Transverse colon (tissue), 4 donors: Measurements from ENCODE around the gene LRPAP1. TPM values are rescaled to one million over a fixed set of nuclear protein-coding genes. Genes with fewer than 3 reads are reported as not detected.

Experiments
- DNase-seq: peaks from one replicate; pipeline ENCODE4 v3.0.0-alpha.2; 2019
- H3K27ac ChIP-seq, 4 donors: fragments of 200-600 bp; sonication (generic); 2 replicates each; pipeline ENCODE4 v1.5.1; 2016 to 2018; ENCODE audit warnings: inconsistent platforms in 4 of 4
- H3K27me3 ChIP-seq: fragments of 200-600 bp; sonication (generic); 2 replicates; pipeline ENCODE4 v1.5.1; 2017; ENCODE audit warnings: inconsistent platforms
- H3K36me3 ChIP-seq, 4 donors: fragments of 200-600 bp; sonication (generic); 2 replicates each; pipeline ENCODE4 v1.5.1; 2017 to 2019; ENCODE audit warnings: inconsistent platforms in 4 of 4
- H3K4me1 ChIP-seq, 4 donors: fragments of 200-600 bp; sonication (generic); 2 replicates each; pipeline ENCODE4 v1.5.1; 2017 to 2020; ENCODE audit warnings: inconsistent platforms in 4 of 4
- H3K4me3 ChIP-seq, 4 donors: fragments of 200-600 bp; sonication (generic); 1 replicate in 1 of 4; 2 replicates in 3 of 4; pipeline versions ENCODE4 v1.5.1 to v1.6.1; 2017 to 2019; ENCODE audit warnings: inconsistent platforms in 4 of 4
- H3K9me3 ChIP-seq, 2 donors: fragments of 200-600 bp; sonication (generic); 2 replicates each; pipeline ENCODE4 v1.5.1; 2017 to 2019; ENCODE audit warnings: inconsistent platforms in 2 of 2
- EP300 ChIP-seq: sonication (generic); formaldehyde crosslinking; IDR thresholded peaks from one replicate; pipeline ENCODE4 v1.6.1; 2017; ENCODE audit warnings: antibody characterized with exemption, low read depth
- POLR2A ChIP-seq: fragments of 450-650 bp; IDR thresholded peaks from one replicate; pipeline ENCODE4 v1.6.1; 2016; ENCODE audit warnings: antibody characterized with exemption, mild to moderate bottlenecking, moderate library complexity
- POLR2AphosphoS5 ChIP-seq, 3 donors: sonication (generic); formaldehyde crosslinking; IDR thresholded peaks; one replicate each; pipeline ENCODE4 v1.6.1; 2016; ENCODE audit warnings: antibody characterized with exemption in 3 of 3
- WGBS, 2 donors: methylation state at CpG; one replicate each; pipeline ENCODE4 v1.1.5; 2018; ENCODE audit warnings: low coverage in 1 of 2; 5-methylcytosine and 5-hydroxymethylcytosine counted together
- in situ Hi-C, 4 donors: fragments of 200-750 bp; cut with MboI; loops; one replicate each; pipeline versions ENCODE4 v1.15.0 to v1.15.1; 2017; ENCODE audit warnings: low sequenced_read_pairs in 3 of 4, low pct_ligation_motif_present in 1 of 4, low pct_unique_long_range_greater_than_20kb in 1 of 4
- intact Hi-C: fragments of 100-400 bp; cut with DNase I; formaldehyde crosslinking; loops from one replicate; pipeline ENCODE4 v1.15.1; 2023; ENCODE audit warnings: low total_unique reads
- total RNA-seq, 4 donors: library from RNA; depleted of rRNA; stranded (reverse); fragments of >200 nt; gene quantifications; one replicate each; pipeline ENCODE4 v1.1.0, GENCODE V29; 2016
- TF ChIP-seq, protein P1 (sequence below), 5 experiments: fragments of 200-600 bp in 3 of 5; fragments of 450-650 bp in 2 of 5; sonication (generic) in 3 of 5; IDR thresholded peaks; 1 replicate in 2 of 5; 2 replicates in 3 of 5; pipeline ENCODE4 v1.5.1; 2016 to 2017; ENCODE audit warnings: antibody characterized with exemption in 5 of 5, inconsistent platforms in 3 of 5, mild to moderate bottlenecking in 2 of 5, moderate library complexity in 1 of 5

LRPAP1 gene
- total RNA-seq, 4 donors from 2014 or later = 98.6 to 140 (median 115) TPM

DNA sequence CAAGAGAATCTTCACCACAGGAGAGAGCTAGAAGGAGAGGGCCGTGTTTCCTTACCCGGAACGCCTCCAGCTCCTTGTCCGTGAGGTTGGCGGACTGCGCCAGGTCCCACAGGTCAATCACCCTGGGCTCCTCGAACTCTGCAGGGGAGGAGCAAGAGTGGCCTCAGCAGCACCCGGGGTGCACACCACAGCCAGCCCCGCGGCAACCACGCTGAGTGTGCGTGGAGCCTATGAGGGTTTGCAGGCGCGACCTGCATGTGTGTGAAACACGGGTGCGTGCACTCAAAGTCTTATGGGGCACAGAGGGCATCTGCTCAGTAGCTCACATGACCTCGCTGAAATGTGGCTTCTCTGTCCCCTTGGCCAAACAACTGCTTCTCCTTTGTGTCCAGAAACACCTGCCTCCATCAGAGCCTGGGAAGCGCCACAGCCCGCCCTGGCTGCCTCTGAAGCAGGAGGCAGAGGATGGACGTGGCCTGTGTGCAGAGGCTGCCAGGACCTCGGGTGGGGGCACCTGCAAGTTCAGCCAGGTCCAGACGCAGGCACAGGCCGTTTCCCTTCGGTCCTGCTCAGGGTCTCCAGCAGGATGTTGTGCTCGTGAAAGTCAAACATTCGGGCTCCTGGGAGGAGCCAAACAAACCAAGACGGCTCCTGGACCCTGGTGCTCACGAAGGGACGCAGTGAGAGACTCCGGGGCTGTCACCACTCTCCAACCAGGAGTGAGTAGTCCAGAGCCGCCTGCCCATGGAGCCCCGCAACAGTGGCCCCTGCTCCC, 16.0 kb downstream of the LRPAP1 start:
- 91 to 94% methylated on average over 3 to 32 of the region's 32 CpGs for WGBS, 2 donors
- DNase-seq = no peak
- in situ Hi-C loops (no loop called here), intact Hi-C loops (no loop called here)
- H3K27ac ChIP-seq = no peak overlapping the region
- no peak overlapping the region for H3K4me3 ChIP-seq
- no peaks in the 10 kb centered on the region for H3K4me1 ChIP-seq
- H3K9me3 ChIP-seq = no peaks in the 10 kb centered on the region
- H3K27me3 ChIP-seq = no peaks in the 10 kb centered on the region
- no peak for TF ChIP-seq POLR2AphosphoS5 (IDR thresholded peaks at IDR 0.05)
- TF ChIP-seq EP300 = no peak
- TF ChIP-seq, protein P1, sequence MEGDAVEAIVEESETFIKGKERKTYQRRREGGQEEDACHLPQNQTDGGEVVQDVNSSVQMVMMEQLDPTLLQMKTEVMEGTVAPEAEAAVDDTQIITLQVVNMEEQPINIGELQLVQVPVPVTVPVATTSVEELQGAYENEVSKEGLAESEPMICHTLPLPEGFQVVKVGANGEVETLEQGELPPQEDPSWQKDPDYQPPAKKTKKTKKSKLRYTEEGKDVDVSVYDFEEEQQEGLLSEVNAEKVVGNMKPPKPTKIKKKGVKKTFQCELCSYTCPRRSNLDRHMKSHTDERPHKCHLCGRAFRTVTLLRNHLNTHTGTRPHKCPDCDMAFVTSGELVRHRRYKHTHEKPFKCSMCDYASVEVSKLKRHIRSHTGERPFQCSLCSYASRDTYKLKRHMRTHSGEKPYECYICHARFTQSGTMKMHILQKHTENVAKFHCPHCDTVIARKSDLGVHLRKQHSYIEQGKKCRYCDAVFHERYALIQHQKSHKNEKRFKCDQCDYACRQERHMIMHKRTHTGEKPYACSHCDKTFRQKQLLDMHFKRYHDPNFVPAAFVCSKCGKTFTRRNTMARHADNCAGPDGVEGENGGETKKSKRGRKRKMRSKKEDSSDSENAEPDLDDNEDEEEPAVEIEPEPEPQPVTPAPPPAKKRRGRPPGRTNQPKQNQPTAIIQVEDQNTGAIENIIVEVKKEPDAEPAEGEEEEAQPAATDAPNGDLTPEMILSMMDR (IDR thresholded peaks at IDR 0.05) = no peak
- no peak for TF ChIP-seq POLR2A
- peaks cover 0 to 70% (median 37%) of the 10 kb centered on the region in 4 donors for H3K36me3 ChIP-seq

DNA sequence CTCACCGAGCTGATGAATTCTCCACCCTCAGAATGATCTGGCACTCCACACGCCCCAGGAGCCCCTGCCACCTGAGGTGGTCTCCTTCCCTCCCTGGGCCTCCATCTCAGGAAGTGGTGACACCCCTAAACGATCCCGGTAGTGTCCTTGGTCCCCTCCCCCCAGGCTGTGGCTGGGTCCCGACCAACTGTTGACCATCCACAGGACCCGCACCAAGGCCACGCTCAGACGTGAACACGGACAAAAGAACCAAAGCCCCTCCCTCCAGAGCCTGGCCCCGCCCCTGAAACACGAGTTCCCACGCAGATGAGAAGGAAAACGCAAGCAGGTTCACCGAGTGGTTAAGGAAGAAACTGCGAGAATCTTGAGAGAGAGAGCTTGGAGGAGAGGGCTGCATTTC, 16.6 kb downstream of the LRPAP1 start:
- no peaks in the 10 kb centered on the region for H3K9me3 ChIP-seq
- 75 to 84% methylated on average over 10 to 15 of the region's 15 CpGs for WGBS, 2 donors
- H3K27ac ChIP-seq = no peak overlapping the region
- DNase-seq = no peak
- in situ Hi-C loops (no loop called here), intact Hi-C loops (no loop called here)
- TF ChIP-seq, protein P1 (IDR thresholded peaks at IDR 0.05) = no peak
- TF ChIP-seq POLR2AphosphoS5 (IDR thresholded peaks at IDR 0.05) (no peak), POLR2A (no peak), EP300 (no peak)
- peaks cover 0 to 72% (median 38%) of the 10 kb centered on the region in 4 donors for H3K36me3 ChIP-seq
- H3K4me3 ChIP-seq = no peak overlapping the region
- no peaks in the 10 kb centered on the region for H3K27me3 ChIP-seq
- H3K4me1 ChIP-seq = no peaks in the 10 kb centered on the region

DNA sequence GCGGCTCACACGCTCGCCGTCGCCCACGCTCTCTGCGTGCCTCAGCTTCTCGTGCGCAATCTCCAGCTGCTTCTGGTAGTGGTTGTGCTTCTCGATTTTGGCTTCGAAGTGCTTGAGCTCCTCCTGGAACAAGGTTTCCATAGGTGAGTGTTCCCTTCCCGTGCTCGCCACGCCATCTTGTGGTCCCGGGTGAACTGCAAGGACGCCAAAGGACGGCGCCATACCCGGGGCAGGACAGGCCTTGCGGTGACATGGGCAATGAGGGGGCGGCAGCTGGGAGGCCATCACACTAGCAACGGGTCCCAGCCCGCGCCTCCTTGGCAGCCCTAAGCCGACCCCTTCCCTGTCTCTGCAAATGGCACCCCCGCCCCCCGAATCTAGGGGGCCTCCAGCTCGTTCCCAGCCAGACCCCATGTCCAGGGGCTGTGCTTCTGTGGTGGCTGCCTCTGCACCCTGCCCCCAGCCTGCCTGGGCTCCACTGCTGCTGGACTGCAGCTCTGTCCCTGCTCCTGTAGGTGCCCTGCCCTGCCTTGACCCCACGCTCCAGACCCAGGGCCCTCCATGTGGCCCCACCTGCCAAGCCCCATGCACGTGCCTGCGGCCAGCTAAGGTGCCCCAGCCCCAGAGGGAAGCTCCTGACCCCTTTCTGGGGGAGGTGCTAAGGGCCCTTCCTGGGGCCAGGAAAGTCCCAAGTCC, 17.3 kb downstream of the LRPAP1 start:
- H3K4me3 ChIP-seq = no peak overlapping the region
- in situ Hi-C loops = no loop called here
- intact Hi-C loops = no loop called here
- peaks cover 0 to 78% (median 41%) of the 10 kb centered on the region in 4 donors for H3K36me3 ChIP-seq
- WGBS, 2 donors = 96% methylated on average over 29 of the region's 31 CpGs; no CpG with 5 or more reads in 1 of the 2 donors
- H3K27ac ChIP-seq = no peak overlapping the region
- TF ChIP-seq EP300 (no peak), POLR2AphosphoS5 (IDR thresholded peaks at IDR 0.05) (no peak), POLR2A (no peak)
- TF ChIP-seq, protein P1 (IDR thresholded peaks at IDR 0.05) = no peak
- H3K9me3 ChIP-seq = no peaks in the 10 kb centered on the region
- H3K27me3 ChIP-seq = no peaks in the 10 kb centered on the region
- H3K4me1 ChIP-seq = no peaks in the 10 kb centered on the region
- no peak for DNase-seq

DNA sequence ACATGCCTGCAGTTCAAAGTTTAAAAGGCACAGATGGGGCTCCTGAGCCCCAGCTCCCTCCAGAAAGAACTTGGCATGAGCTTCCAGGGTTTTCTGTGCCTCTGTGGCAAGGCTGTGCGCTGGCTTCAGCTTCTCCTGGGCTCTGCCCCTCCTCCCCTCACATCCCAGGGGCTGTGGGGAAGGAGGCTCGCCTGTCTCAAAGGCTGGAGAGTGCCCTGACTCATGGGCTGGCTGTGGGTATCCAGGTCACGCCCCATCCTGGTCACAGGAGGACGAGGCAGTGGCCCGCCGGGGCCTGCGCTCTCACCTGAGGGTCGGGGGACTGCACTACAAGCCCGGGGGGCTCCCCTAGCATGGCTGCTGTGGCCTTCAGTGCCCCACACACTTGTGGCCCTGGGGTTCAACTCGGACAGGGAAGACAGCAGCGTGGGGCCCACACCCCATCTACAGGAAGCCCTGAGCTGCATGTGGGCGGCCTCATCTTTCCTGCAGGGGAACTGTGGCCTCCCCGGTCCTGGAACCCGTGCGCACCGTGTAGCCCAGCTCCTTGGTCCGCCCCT, 17.9 kb downstream of the LRPAP1 start:
- WGBS, 2 donors = 92% methylated on average over 12 of the region's 17 CpGs; no CpG with 5 or more reads in 1 of the 2 donors
- in situ Hi-C loops = no loop called here
- no peak for TF ChIP-seq EP300
- no peak for TF ChIP-seq POLR2A
- no peak for TF ChIP-seq POLR2AphosphoS5 (IDR thresholded peaks at IDR 0.05)

More for the DNA sequence above, 17.9 kb downstream of the LRPAP1 start:
- Histone ChIP-seq H3K36me3 (peaks cover 0 to 75% (median 39%) of the 10 kb centered on the region in 4 donors), H3K27me3 (no peaks in the 10 kb centered on the region), H3K27ac (no peak overlapping the region), H3K4me3 (no peak overlapping the region), H3K9me3 (no peaks in the 10 kb centered on the region), H3K4me1 (no peaks in the 10 kb centered on the region)
- intact Hi-C loops = no loop called here
- DNase-seq = no peak
